ENCODE measurements around the gene HSPA12B. TPM values are rescaled to one million over a fixed set of nuclear protein-coding genes. Genes with fewer than 3 reads are reported as not detected.

Gene HSPA12B
- total RNA-seq, 1 experiment from 2014 or later: 2.7 TPM

DNA sequence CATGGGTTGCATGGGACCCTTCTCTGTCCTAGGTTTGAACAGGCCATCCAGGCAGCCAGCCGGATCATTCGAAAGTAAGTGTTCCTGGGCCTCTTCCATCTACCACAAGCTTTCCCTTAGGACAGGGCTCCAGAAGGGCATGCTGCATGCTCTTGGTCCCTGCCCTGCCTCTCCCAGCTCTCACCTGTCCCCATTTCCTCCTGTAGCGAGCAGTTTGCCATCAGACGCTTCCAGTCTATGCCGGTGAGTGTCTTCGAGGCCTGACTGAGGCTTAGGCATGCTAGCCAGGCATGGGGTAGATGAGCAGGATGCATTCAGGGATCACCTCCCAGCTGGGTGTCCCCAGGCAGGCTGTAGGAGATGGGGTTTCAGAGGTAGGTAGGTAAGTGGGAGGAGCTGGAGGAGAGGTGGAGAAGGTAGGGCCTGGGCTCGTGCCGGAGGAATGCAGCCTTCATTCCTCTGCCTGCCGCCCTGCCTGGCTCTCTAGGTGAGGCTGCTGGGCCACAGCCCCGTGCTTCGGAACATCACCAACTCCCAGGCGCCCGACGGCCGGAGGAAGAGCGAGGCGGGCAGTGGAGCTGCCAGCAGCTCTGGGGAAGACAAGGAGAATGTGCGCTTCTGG lies 67.9 kb downstream of the HSPA12B start:
- Histone ChIP-seq H3K14ac (ENCODE audit: insufficient read depth, low read length) (no peak overlapping the region; the same call in 1 of the 2 replicates), H3K18ac (ENCODE audit: insufficient read length, low read depth, low read length) (peak overlapping the region; percentile 3), H3K56ac (ENCODE audit: insufficient read length, low read depth, low read length) (no peak overlapping the region), H3K23me2 (ENCODE audit: insufficient read length, low read depth, low read length, poor library complexity, severe bottlenecking) (peaks cover 17% of the 10 kb centered on the region), H4K20me1 (ENCODE audit: control insufficient read depth, insufficient read depth, insufficient read length) (no peaks in the 10 kb centered on the region), H2AK5ac (ENCODE audit: insufficient read length, low read length) (no peak overlapping the region), H3K79me1 (ENCODE audit: insufficient read depth, low read depth, low read length, poor library complexity, severe bottlenecking) (no peaks in the 10 kb centered on the region), H3T11ph (ENCODE audit: low read length) (no peak overlapping the region), H4K91ac (ENCODE audit: insufficient read length, low read depth, low read length) (no peak overlapping the region), H3K27me3 (ENCODE audit: insufficient read depth, low read length) (no peaks in the 10 kb centered on the region), H2AFZ (ENCODE audit: low read length) (no peak overlapping the region), H2BK20ac (ENCODE audit: low read depth, low read length, poor library complexity, severe bottlenecking) (no peak overlapping the region), H4K5ac (ENCODE audit: insufficient read length, low read depth, low read length) (no peak overlapping the region), H3K4me2 (ENCODE audit: insufficient read depth, insufficient read length, low read length) (peak overlapping the region; percentile 7), H3K79me2 (ENCODE audit: insufficient read depth, low read length) (no peaks in the 10 kb centered on the region), H3K27ac (ENCODE audit: insufficient read length, low read depth, low read length) (no peak overlapping the region), H3K4me1 (ENCODE audit: insufficient read depth, low read length) (no peaks in the 10 kb centered on the region; the same call in 1 of the 2 replicates), H3K23ac (ENCODE audit: insufficient read length, low read depth, low read length) (no peak overlapping the region), H2BK12ac (ENCODE audit: insufficient read length, low read depth, low read length) (no peak overlapping the region), H4K8ac (replicated peaks; ENCODE audit: insufficient read length, low read depth, low read length) (no peak overlapping the region), H2BK120ac (ENCODE audit: low read depth, low read length, poor library complexity, severe bottlenecking) (no peak overlapping the region), H2BK15ac (ENCODE audit: low read depth, low read length) (no peak overlapping the region), H3K9me3 (ENCODE audit: control insufficient read depth, low read depth, low read length) (no peaks in the 10 kb centered on the region), H3K4ac (ENCODE audit: low read depth, low read length) (no peak overlapping the region), H2BK5ac (ENCODE audit: insufficient read length, low read length) (no peak overlapping the region), H3K9ac (ENCODE audit: extremely low read depth, insufficient read length, low read length) (no peak overlapping the region)
- DNase-seq: peak; percentile 87
- TF ChIP-seq, protein P1, sequence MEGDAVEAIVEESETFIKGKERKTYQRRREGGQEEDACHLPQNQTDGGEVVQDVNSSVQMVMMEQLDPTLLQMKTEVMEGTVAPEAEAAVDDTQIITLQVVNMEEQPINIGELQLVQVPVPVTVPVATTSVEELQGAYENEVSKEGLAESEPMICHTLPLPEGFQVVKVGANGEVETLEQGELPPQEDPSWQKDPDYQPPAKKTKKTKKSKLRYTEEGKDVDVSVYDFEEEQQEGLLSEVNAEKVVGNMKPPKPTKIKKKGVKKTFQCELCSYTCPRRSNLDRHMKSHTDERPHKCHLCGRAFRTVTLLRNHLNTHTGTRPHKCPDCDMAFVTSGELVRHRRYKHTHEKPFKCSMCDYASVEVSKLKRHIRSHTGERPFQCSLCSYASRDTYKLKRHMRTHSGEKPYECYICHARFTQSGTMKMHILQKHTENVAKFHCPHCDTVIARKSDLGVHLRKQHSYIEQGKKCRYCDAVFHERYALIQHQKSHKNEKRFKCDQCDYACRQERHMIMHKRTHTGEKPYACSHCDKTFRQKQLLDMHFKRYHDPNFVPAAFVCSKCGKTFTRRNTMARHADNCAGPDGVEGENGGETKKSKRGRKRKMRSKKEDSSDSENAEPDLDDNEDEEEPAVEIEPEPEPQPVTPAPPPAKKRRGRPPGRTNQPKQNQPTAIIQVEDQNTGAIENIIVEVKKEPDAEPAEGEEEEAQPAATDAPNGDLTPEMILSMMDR (conservative IDR thresholded peaks at IDR 0.05): no peak
- H3K27me3 Mint-ChIP-seq (ENCODE audit: low read depth): peaks cover 9% of the 10 kb centered on the region
- peak overlapping the region; percentile 89 to 98 (median 96) for H3K27ac Mint-ChIP-seq
- H3K4me1 Mint-ChIP-seq: peaks cover 40 to 53% of the 10 kb centered on the region in 2 experiments
- peak overlapping the region; percentile 15 to 66; a peak in 4 of 5 replicates for H3K4me3 Mint-ChIP-seq
- WGBS (ENCODE audit: extremely low coverage, insufficient read length, low lambda C conversion rate): no CpG with 5 or more reads among the region's 18 CpGs
- H3K9me3 Mint-ChIP-seq: no peaks in the 10 kb centered on the region
- H3K36me3 Mint-ChIP-seq (ENCODE audit: insufficient read depth in 1 of 3, low read depth in 3 of 3): peaks cover 30 to 46% (median 41%) of the 10 kb centered on the region in 3 experiments

All from H9 (cell line).